Activated CD4-positive, CD25-positive, alpha-beta regulatory T cell treated with anti-CD3 and anti-CD28 coated beads, Interleukin-2, amount 50 U/mL, for 24 hours (primary cell): ENCODE results near the gene TMPRSS11B.
"Not testable (repeated sequence)": the region's sequence is repeated elsewhere in the genome, so short reads cannot be mapped to it uniquely, and the experiment has no call there.

ENCODE experiments used
- ATAC-seq, 2 donors: fragments of 150-1000 bp; cut with Tn5 transposase; one replicate each; pipeline ENCODE4 v1.10.0; 2021; ENCODE audit warnings: mild to moderate bottlenecking in 1 of 2, moderate library complexity in 1 of 2

Gene TMPRSS11B, protein sequence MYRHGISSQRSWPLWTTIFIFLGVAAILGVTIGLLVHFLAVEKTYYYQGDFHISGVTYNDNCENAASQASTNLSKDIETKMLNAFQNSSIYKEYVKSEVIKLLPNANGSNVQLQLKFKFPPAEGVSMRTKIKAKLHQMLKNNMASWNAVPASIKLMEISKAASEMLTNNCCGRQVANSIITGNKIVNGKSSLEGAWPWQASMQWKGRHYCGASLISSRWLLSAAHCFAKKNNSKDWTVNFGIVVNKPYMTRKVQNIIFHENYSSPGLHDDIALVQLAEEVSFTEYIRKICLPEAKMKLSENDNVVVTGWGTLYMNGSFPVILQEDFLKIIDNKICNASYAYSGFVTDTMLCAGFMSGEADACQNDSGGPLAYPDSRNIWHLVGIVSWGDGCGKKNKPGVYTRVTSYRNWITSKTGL

DNA sequence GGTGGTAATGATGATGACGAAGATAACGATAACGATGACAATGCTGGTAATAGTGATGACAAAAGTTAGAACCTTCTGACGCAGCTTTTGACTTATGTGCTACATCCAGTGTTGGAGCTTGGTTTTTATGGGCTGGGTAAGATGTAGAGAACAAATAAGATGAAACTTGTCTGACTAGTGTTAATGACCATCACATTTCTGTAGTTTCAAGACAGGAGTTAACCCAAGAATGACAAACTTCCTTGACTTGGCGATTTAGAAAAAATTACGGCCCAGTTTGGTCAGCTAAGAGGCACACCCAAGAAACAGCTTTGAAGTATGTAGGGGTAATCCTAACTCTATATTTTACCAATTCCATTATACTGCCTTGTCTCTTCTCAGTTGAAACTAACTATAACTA is at the start of gene TMPRSS11B:
TSS of gene TMPRSS11B (minus strand) at position 101 of the 400 bp plus-strand sequence. CDS start 136 bp downstream, outside the sequence.
- ATAC-seq, result no peak

DNA sequence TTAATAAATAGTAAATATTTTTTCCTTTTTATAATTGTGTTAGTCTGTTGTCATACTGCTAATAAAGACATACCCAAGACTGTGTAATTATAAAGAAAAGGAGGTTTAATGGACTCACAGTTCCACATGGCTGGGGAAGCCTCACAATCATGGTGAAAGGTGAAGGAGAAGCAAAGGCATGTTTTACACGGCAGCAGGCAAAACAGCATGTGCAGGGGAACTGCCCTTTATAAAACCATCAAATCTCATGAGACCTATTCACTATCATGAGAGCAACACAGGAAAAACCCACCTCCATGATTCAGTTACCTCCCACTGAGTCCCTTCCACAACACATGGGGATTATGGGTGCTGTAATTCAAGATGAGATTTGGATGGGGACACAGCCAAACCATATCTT is 45.8 kb upstream of the TMPRSS11B start:
- ATAC-seq, result no peak

DNA sequence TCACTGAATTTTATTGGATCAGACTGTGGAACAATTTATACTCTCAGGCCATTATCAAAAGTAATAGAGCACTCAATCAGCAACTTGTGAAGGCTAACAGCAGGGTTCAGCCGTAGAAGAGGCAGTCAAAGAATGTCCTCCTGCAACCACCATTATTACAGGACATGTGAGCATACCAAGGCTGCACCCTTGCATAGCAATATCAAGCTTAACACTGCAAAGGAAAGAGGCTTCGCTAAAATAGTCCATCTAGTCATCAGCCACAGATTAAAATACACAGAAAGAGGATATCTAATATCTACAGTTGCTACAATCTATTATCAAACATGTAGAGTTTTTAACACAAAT is 42.9 kb upstream of the TMPRSS11B start:
- no peak for ATAC-seq

DNA sequence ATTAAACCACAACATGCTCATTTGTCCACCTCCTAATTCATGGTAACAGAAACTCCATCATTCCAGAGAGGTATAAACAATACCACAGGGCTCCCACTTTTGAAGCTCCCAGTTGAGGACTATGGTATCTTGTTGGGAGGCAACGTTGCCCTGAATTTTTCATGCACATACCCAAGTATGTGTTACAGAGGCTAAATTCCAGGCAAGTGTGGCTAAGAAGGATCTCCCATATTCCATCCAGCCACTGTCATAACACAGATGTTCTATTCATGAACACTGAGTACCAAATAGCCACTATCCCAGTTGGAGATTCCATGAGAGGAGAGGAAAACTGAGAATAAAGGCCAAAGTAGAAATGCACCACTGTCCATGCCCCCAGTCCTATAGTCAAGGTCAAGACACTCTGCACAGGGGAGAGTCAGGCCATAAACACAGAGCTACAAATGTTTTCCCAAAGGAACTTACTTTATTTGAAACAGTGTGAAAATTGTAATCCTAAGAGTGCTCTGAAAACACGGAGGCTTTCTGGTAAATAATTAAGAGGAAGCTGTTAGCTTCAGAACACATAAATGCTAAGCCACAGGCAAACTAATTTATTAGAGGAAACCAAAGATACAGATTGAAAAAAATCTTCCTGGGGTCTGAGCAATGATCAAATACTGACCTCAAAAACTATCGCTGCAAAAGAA is 42.4 kb upstream of the TMPRSS11B start:
- no peak for ATAC-seq

DNA sequence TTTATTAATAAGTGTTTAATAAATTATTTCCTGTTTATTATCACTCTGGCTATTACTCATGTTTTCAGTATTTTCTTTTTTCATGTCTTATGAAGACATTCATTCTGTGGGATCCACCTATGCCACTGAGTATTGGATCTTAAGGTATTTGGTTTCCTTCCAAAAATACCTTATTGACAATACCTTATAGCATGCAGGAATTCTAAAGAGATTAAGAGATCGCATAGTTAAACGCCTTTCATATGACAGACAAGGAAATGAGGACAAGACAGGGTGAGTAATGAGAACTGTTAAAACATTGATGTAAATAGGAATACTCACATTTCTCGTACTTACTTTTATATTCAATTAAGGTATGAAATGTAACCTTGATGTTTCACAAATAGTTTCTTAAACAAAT is 38.2 kb upstream of the TMPRSS11B start:
- no peak for ATAC-seq

DNA sequence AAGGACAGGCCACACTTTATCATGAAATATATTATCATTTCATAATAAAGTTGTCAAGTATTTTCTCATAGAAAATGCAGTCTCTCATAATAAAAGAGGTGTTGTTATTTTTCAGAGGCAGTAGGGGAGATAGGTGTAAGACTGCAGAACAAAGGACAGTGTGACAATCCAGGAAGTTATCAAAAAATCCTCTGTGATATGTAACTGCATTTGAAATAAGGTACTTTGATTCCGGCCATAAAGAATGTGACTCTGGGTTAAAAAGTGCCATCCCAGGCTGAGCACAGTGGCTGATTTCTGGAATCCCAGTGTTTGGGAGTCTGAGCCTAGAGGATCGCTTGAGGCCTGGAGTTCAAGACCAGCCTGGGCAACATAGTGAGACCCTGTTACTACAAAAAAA is 37.6 kb upstream of the TMPRSS11B start:
- ATAC-seq, result no peak

DNA sequence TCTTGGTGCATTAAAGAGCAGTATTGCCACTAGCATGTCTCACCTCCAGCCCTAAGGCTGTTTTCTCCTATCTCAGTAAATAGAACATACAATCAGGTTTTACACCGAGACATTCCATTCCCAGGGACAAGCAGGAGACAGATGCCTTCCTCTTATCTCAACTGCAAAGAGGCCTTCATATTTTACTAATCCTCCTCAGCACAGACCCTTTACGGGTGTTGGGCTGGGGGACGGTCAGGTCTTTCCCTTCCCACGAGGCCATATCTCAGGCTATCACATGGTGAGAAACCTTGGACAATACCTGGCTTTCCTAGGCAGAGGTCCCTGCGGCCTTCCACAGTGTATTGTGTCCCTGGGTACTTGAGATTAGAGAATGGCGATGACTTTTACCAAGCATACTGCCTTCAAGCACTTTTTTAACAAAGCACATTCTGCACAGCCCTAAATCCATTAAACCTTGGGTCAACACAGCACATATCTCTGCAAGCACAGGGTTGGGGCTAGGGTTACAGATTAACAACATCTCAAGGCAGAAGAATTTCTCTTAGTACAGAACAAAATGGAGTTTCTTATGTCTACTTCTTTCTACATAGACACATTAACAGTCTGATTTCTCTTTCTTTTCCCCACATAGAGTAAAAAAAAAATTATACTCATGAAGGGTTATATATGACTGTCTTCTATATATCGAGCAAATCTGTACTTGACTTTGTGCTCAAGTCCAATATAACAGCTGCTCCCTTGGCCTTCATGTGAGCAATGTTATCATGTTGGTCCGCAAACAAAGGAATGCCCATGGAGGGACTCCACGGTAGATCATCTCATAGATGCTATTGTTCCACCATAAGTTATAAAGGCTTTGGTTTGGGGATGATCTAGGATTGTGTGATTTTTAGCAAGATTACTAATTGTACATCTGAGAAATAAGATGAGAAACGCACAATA is 36.6 kb upstream of the TMPRSS11B start:
- ATAC-seq, result not testable (repeated sequence)

DNA sequence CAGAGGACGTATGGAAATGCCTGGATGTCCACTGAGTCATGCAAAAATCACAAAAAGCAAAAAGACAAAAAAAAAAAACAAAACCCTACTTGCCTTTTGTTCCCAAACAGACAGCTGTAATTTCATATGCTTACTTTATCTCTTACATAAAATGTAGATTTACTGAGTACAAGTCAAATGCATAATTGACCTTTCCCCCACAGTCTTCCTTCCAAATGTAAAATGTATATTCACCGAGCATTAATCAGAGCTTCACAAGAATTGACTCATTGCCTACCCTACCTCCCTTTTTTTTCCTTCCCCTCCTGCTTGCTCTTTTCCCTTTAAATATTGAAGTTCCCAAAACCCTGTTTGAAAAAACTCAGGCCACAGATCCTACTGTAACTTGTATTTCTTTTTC is 32.5 kb upstream of the TMPRSS11B start:
- no peak for ATAC-seq

DNA sequence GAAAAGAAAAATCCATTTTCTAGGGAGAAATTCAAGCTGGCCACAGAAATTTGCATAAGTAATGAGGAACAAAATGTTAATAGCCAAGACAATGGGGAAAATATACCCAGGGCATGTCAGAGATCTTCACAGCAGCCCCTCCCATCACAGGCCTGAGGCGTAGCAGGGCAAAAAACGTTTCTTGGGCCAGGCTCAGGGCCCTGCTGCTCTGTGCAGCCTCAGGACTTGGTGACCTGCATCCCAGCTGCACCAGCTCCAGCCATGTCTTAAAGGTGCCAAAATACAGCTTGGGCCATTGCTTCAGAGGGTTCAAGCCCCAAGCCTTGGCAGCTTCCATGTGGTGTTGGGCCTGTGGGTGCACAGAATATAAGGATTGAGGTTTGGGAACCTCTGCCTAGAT is 32.1 kb upstream of the TMPRSS11B start:
- ATAC-seq, result no peak

DNA sequence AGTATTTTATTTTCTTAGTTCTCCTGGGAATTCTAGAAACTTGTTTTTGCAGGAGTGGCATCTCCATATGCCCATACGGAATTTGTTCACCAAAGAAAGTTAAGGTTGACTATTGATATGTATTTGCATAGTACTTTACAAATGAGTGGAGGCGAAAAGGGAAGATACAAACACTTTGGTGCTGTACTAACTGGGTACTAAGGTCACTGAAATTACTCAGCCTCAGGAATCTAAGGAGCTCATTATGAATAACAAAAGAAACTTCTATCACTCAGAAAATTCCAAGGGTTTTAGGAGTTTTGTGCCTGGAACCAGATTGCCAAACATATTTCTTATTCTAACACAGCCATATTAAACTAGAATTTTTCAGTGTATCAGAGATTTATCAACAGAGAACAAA is 27.4 kb upstream of the TMPRSS11B start:
- ATAC-seq, result no peak

DNA sequence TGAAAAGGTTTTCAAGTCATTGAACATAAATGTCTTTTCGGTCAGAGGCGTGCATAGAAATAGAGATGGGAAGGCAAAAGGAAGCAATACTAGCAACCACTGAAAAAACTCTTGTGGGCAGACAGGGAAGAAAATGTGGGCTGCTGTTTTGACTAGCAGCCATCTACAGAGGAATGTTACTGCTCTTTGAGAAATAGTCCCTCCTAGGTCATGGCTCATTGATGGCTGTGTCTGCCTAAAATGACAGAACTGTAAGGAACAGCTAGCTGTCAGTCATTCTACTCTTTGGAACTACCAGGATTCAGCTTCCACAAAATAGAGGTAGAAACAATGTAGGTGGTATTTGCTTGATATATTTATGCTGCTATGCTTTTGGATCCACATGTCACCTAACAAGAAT is 26.9 kb upstream of the TMPRSS11B start:
- ATAC-seq, result no peak

DNA sequence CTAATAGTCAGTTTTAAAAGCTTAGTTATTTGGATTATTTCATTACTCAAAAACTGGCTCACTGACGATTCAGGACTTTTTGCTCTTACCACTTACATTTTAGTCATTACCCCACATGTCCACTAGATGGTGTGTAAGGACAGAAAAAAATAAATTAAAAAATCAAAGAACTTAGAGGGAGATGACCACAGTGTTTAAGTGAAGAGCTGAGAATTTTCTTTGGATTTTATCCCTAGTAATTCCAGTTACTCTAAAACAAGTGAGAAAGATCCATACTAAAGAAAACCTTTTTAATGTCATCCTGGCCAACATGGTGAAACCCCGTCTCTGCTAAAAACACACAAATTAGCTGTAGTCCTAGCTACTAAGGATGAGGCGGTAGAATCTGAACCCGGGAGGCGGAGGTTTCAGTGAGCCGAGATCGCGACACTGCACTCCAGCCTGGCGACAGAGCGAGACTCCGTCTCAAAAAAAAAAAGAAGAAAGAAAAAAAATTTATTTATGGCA is 26.4 kb upstream of the TMPRSS11B start:
- ATAC-seq, result no peak

DNA sequence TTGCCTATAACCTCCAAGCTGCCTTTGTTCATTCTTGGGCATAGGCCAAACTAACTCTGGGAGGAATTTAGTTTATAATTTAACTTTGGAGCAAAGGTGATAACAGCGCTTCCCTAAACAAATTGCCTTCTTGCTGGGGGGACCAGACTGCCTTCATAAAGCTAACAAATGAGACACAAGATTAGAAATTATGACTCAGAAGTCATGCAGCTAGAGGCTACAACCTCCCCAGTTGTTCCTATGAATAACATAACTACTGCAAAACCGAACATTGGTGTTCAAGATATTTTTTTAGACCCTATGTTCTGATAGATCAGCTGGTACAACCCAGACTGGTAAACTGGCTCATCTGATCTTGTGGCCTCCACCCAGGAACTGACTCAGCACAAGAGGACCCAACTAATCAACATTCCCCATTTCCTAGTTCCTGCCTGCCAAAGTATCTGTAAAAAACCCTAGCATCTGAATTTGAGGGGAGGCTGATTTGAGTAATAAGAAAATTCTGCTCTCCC is 22.0 kb upstream of the TMPRSS11B start:
- no peak for ATAC-seq

DNA sequence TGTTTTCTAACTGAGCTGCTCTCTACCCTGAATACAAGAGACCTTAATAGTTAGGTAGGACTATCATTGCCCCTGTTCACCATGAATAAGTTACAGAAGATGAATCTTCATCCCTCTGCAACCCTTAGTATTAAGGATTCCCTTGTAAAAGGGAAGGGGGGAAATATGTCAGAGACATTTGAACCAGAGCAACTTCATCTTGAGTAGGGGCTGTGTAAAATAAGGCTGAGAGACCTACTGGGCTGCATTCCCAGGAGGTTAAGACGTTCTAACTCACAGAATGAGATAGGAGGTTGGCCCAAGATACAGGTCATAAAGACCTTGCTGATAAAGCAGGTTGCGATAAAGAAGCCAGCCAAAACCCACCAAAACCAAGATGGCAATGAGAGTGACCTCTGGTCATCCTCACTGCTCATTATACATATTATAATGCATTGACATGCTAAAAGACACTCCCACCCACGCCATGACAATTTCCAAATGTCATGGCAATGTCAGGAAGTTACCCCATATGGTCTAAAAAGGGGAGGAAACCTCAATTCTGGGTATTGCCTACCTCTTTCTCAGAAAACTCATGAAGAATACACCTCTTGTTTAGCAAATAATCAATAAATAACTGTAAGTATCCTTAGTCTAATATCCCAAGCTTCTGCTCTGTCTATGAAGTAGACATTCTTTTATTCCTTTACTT is 19.5 kb upstream of the TMPRSS11B start:
- no peak for ATAC-seq

DNA sequence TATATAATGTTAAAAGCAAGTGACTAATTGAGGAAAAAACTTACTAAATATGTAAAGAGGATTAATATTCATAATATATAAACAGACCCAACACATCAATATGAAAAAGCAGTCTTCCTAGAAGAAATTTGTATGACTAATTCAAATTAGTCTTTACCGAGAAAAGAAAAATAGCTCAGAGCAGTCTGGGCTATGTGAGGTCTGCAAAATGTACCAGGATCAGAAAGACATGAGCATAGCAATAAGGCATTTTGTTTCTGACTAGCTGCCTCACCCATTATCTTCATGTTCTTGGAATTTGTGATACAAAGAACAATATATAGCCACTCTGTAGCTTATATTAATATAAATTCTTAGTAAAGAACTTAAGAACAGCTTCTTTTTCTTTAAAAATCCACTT is 13.7 kb upstream of the TMPRSS11B start:
- no peak for ATAC-seq

DNA sequence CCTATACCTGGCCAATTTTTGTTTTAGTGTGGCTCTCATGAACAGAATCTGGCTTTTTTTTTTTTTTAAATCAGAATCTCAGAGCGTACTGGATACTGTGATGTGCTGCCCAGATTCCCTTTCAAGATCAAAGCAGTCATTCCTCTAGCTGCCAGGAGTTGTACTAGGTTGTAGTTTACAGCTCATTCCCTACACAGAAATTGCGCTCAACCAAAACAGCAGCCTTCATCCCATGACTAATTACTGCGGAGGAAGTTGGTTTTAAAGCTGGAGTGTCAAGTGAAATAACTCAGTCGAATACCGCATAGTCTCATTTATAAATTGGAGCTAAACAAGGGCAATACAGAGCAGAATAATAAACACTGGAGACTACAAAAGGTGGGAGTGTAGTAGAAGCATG is 12.2 kb upstream of the TMPRSS11B start:
- no peak for ATAC-seq

DNA sequence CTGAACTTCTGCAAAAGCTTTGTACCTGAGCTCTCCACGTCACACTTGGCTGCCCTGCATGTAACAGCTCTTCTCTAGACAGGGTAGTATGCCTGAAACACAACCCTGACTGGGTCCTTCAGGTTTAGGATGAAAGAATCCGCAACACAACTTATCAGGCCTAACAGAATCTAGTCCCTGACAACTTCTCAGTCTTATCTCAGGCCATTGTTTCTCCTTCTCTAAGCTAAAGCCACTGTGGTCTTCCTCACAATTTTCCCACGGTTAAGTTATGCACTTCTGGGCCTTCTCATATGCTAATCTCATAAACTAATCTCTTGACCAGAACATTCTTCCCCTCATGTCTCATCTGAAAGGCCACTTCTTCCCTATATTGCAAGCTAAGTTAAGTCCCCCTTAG is 10.8 kb upstream of the TMPRSS11B start:
- ATAC-seq, result no peak

DNA sequence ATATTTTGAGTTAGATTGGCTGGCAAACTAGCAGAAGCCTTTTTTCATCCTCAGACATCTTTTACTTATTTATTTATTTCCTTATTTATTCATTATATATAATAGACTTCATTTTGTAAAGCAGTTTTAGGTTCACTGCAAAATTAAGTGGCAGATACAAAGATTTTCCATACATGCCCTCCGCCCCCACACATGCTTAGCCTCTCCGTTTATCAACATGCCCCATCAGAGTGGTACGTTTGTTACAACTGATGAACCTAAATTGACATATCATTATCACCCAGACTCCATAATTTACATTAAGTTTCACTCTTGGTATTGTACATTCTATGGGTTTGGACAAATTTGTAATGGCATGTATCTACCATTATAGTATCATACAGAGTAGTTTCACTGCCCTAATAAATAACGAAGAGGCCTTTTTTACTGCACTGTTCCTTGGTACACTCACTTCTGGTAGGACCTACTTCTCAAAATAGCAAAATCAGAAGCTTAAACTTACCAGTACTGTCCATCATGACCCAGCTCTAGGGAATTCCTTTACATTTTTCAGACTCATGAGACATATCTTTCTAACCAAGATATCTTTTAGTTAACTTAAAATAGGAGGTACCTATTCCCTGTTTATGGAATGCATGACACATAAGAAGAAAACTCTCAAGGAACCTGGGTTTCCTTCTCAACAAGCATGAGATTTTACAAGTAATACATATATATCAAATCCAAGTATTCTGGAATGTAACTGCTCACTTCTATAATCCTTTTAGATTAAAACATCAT is 4.8 kb upstream of the TMPRSS11B start:
- ATAC-seq, result peak in 1 of 2 donors; percentile 22

DNA sequence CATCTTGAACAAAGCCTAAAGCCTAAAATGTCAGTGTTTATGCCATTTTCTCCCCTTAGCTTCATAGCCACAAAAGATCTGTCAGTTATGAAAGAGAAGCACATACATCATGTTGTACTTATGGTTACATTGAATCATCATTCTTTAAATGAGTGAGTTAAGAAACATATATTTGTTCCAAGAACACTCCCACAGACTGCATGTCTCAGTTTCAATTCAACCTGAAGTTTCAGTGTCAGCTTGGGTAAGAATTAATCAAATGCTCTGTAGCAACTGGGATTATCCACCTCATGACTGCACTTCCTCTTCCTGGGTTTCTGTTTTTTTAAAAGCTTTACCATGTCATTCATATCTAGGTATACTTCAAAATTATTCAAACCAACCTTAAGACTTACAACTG is 3.9 kb upstream of the TMPRSS11B start:
- ATAC-seq, result peak; percentile 84 to 86

DNA sequence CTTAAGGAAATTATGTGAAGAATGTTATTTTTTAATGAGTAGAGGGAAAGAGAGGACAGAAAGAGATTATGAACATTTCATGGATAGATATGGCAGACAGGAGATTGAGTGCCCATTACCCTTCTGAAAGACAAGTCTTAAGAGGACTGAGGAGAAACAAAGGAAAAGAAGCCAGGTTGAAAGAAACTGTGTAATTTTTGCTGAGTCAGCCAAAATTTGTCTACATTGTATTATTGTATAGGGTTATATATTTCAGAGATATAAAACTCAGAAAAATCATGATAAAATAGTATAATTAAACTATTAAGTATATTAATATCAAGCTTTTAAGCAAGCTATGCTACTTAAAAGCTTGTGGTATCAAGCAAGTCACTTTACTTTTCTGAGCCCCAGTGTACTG is 4.9 kb downstream of the TMPRSS11B start:
- no peak for ATAC-seq

DNA sequence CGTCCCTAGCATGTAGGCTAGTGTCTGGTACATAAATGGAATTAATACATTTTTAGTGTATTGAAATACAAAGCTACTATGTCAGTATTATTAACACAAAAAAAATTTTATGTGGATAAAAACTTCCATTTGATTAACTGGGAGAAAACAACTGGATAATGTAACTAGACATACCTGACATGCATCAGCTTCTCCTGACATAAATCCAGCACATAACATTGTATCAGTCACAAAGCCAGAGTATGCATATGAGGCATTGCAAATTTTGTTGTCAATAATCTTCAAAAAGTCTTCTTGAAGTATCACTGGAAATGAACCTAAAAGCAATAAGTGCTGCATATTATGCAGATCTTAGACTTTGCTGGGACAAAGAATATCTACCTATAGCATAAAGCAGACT is 16.9 kb downstream of the TMPRSS11B start:
- ATAC-seq, result no peak
